Measurements from ENCODE around the gene PAN2.
A peak's percentile ranks its signal among the peaks of the same experiment; 100 is the strongest.
"Not testable (repeated sequence)": the region's sequence is repeated elsewhere in the genome, so short reads cannot be mapped to it uniquely, and the experiment has no call there.

PAN2 gene

DNA sequence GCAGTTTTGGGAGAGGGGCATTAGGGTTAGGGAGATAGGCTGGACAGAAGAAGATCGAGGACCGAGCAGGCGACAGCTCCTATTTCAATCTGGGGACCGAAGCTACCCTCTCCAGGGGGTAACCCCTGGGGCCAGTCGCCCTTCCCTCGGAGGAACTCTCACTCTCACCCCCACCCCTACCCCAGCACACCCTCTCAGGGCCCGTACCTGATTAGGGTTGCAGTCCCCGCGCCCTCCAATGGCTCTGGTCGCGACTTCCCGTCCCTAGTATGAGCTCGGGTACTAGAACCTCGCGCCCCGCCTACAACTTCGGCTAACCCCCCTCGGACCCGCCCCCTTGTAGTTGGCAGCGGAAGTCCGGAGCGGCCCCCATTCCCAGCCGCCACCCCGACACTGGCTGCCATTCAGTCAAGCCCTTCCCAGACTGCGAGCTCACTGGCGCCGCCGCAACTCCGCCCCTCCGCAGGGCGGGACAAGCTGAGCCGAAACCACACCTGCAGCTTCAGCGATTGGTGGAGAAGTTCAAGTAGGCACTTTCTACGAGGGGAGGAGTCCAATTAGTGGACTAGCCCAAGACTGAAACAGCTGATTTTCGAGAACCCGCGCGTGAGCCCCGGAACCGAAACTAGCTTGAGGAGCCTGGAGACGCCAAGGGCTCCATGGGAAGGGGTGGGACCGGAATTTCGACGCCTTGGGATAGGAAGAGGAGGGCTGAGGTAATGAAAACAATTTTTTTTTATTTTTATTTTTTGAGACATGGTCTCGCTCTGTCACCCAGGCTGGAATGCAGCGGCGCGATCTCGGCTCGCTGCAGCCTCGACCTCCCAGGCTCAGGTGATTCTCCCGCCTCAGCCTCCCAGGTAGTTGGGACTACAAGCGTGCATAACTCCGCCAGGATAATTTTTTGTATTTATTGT lies 26.3 kb upstream of the PAN2 start, which contains the start of gene STAT2:
STAT2 (minus strand) TSS at position 257 of the 917 bp plus-strand sequence. CDS start 3,536 bp downstream, outside the sequence.
- ChIA-PET POLR2A (ENCODE audit: low non-redundant PET) (interaction anchor here (0.6 to 1.3 kb wide), 3 partner anchors 9 to 89 kb away, joined by 3 to 5 read pairs (median 3); partner anchors contain the start of gene TIMELESS), CTCF (interaction anchor here (1.2 kb wide), 1 partner anchor 172 kb away, joined by 3 read pairs; no protein-coding TSS in a partner anchor)
- DNase-seq (ENCODE audit: low spot score) = peak; percentile 97
- TF ChIP-seq, protein P1, sequence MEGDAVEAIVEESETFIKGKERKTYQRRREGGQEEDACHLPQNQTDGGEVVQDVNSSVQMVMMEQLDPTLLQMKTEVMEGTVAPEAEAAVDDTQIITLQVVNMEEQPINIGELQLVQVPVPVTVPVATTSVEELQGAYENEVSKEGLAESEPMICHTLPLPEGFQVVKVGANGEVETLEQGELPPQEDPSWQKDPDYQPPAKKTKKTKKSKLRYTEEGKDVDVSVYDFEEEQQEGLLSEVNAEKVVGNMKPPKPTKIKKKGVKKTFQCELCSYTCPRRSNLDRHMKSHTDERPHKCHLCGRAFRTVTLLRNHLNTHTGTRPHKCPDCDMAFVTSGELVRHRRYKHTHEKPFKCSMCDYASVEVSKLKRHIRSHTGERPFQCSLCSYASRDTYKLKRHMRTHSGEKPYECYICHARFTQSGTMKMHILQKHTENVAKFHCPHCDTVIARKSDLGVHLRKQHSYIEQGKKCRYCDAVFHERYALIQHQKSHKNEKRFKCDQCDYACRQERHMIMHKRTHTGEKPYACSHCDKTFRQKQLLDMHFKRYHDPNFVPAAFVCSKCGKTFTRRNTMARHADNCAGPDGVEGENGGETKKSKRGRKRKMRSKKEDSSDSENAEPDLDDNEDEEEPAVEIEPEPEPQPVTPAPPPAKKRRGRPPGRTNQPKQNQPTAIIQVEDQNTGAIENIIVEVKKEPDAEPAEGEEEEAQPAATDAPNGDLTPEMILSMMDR (conservative IDR thresholded peaks at IDR 0.05; ENCODE audit: low read depth) = no peak
- peak within 1 kb of the TSS; percentile 88 for H3K27ac ChIP-seq

- TF ChIP-seq, protein P1 (conservative IDR thresholded peaks at IDR 0.05; ENCODE audit: low read depth) = no peak
- peak overlapping the region; percentile 69 for H3K27ac ChIP-seq
- CTCF ChIA-PET = interaction anchor here (0.7 to 1.3 kb wide), 3 partner anchors 105 to 299 kb away, joined by 3 to 5 read pairs (median 4); no protein-coding TSS in a partner anchor
- POLR2A ChIA-PET (ENCODE audit: low non-redundant PET) = interaction anchor here (0.6 to 1.3 kb wide), 3 partner anchors 38 to 231 kb away, joined by 3 to 5 read pairs (median 4); partner anchors contain the start of genes ESYT1 and TIMELESS
- DNase-seq (ENCODE audit: low spot score) = peak; percentile 36
These were observed 25.2 kb upstream of the PAN2 start for GRCh38 chr12:56358836-56359532.

DNA sequence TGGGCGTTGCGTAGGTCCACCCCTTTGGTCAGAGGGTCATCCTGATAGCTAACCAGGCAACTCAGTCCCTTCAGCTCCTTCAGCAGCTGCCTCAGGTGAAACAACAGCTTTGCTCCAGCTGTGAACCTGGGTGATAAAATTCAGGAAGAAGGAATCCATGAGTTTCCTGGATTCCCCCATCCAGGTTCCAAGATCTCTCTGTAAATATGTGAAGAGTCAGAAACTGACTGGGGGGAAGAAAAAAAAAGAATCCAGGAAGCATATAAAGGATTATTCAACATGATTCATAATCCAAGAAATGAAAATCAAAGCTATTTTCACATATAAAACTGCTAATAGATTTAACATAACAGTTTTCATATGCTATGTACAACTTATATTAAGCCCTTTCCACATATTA lies 17.5 kb upstream of the PAN2 start:
- TF ChIP-seq, protein P1 (conservative IDR thresholded peaks at IDR 0.05; ENCODE audit: low read depth) = no peak
- no peak overlapping the region for H3K27ac ChIP-seq
- DNase-seq (ENCODE audit: low spot score) = no peak
- ChIA-PET POLR2A (ENCODE audit: low non-redundant PET) (interaction anchor here (0.6 to 0.7 kb wide), 2 partner anchors 10 to 12 kb away, joined by 3 to 5 read pairs; no protein-coding TSS in a partner anchor), CTCF (no interaction called here)

DNA sequence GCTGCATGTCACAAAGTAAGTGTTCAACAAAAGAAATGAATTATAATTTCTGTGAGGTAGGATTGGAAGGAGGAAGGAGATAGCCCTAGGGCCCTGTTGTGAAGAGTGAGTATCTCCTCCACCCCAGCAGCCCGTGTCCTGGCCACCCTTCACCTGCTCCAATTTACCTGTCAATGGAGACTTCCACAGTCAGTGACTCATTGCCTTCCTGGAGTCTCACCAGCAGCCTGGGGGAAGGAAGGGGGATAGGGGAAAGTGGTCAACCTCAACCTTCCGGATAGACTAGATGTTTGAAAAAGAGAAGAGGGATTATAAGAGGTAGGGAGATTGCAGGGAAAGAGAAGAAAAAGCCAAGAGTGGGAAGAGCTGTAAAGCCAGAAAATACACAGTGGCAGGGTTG lies 16.9 kb upstream of the PAN2 start:
- POLR2A ChIA-PET (ENCODE audit: low non-redundant PET) = interaction anchor here (0.7 kb wide), 1 partner anchor 10 kb away, joined by 3 read pairs; no protein-coding TSS in a partner anchor

GRCh38 chr12:56348776-56349175 lies 15.0 kb upstream of the PAN2 start:
- TF ChIP-seq, protein P1 (conservative IDR thresholded peaks at IDR 0.05; ENCODE audit: low read depth) = no peak
- CTCF ChIA-PET = interaction anchor here (0.6 kb wide), 1 partner anchor 15 kb away, joined by 3 read pairs; the partner anchor contains the start of gene PAN2
- no peak for DNase-seq (ENCODE audit: low spot score)
- POLR2A ChIA-PET (ENCODE audit: low non-redundant PET) = interaction anchor here (0.5 kb wide), 1 partner anchor 873 kb away, joined by 4 read pairs; no protein-coding TSS in a partner anchor
- H3K27ac ChIP-seq = peak overlapping the region; percentile 22

More for the DNA sequence above, 16.9 kb upstream of the PAN2 start:
- H3K27ac ChIP-seq = no peak overlapping the region
- CTCF ChIA-PET = interaction anchor here (0.5 to 0.6 kb wide), 2 partner anchors 16 to 32 kb away, joined by 3 read pairs; no protein-coding TSS in a partner anchor
- DNase-seq (ENCODE audit: low spot score) = no peak
- TF ChIP-seq, protein P1 (conservative IDR thresholded peaks at IDR 0.05; ENCODE audit: low read depth) = no peak

DNA sequence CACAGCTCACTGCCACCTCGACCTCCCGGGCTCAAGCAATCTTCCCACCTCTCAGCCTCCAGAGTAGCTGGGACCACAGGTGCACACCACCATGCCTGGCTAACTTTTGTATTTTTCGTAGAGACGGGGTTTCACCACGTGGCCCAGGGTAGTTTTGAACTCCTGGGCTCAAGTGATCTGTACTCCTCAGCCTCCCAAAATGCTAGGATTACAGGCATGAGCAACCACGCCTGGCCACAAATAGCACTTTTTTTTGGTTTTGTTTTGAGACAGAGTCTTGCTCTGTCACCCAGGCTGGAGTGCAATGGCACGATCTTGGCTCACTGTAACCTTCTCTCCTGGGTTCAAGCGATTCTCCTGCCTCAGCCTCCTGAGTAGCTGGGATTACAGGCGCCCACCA lies 13.5 kb upstream of the PAN2 start:
- DNase-seq (ENCODE audit: low spot score); POLR2A ChIA-PET (ENCODE audit: low non-redundant PET): not testable (repeated sequence)
- peak overlapping the region; percentile 16; the same call in 1 of the 2 replicates for H3K27ac ChIP-seq
- CTCF ChIA-PET = interaction anchor here (0.6 to 1.2 kb wide), 2 partner anchors 76 to 122 kb away, joined by 3 read pairs; no protein-coding TSS in a partner anchor

Data from RWPE1 (cell line).